Daoy (cell line): ENCODE measurements around the gene ESRRG. TPM values are rescaled to one million over a fixed set of nuclear protein-coding genes. Genes with fewer than 3 reads are reported as not detected.
"Not testable (repeated sequence)": the region's sequence is repeated elsewhere in the genome, so short reads cannot be mapped to it uniquely, and the experiment has no call there.

Experiments used
- DNase-seq: peaks from one replicate; pipeline ENCODE4 v3.0.0-alpha.2; 2015; ENCODE audit warnings: low read depth
- total RNA-seq: library from RNA; depleted of rRNA; stranded (reverse); fragments of >200 nt; shearing (Covaris generic); gene quantifications from 2 replicates; pipeline ENCODE4 v1.2.3, GENCODE V29; 2014

The ESRRG gene
- total RNA-seq, 1 experiment from 2014 or later: 0.17 TPM

GRCh38 chr1:216704065-216704464 lies 19.2 kb downstream of the ESRRG start:
- not testable (repeated sequence) for DNase-seq

DNA sequence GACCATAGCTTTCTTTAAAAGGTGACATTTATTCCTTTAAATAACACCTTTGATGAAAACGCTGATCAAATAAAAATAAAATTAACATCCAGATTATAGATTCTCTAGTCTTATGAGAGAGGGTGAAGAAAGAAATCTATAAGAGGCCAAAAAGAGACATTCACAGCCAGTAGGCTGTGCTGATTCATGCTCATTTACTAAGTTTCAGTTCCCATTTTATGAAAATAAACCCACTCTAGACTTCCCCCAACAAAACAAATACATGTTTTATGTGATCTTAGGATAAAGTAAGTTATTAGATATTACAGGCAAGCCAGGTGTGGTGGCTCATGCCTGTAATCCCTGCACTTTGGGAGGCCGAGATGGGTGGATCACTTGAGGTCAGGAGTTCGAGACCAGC lies 21.1 kb downstream of the ESRRG start:
- DNase-seq: no peak

DNA sequence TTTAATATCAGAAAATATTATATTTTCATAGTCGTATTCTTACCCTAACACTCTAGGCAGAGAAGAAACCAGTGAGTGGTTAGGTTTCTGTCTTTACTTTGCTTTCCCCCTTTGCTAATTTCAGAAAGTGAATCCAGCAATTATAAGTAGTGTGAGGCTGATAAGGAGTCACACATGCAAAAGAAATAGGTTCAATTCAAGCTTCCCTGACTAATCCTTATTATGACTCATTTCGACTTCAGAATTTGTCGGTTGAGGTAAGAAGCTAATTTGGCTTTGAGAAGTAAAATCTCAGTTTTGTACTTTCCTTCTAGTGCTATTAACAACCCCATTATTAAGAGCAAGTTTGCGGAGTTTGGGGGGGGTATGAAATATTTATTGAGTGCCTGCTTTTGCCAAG lies 22.4 kb downstream of the ESRRG start:
- DNase-seq: peak; percentile 29

DNA sequence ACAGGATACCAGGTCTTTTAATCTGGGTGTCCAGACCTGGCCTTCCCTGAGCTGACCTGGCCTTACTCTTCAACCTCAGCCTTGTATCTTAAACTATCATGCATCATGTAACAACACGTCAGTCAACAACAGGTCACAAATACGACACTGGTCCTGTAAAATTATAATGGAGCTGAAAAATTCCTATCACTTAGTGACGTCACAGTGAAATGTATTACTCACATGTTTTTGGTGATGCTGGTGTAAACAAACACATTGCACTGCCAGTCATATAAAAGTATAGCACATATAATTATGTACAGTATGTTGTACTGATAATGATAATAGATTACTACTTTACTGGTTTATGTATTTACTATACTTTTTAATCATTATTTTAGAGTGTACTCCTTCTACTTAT lies 31.5 kb downstream of the ESRRG start:
- DNase-seq: no peak

- DNase-seq: no peak
Measured at GRCh38 chr1:216690603-216691002, 32.6 kb downstream of the ESRRG start.

- no peak for DNase-seq
Measured at GRCh38 chr1:216688127-216688657, 35.0 kb downstream of the ESRRG start.

DNA sequence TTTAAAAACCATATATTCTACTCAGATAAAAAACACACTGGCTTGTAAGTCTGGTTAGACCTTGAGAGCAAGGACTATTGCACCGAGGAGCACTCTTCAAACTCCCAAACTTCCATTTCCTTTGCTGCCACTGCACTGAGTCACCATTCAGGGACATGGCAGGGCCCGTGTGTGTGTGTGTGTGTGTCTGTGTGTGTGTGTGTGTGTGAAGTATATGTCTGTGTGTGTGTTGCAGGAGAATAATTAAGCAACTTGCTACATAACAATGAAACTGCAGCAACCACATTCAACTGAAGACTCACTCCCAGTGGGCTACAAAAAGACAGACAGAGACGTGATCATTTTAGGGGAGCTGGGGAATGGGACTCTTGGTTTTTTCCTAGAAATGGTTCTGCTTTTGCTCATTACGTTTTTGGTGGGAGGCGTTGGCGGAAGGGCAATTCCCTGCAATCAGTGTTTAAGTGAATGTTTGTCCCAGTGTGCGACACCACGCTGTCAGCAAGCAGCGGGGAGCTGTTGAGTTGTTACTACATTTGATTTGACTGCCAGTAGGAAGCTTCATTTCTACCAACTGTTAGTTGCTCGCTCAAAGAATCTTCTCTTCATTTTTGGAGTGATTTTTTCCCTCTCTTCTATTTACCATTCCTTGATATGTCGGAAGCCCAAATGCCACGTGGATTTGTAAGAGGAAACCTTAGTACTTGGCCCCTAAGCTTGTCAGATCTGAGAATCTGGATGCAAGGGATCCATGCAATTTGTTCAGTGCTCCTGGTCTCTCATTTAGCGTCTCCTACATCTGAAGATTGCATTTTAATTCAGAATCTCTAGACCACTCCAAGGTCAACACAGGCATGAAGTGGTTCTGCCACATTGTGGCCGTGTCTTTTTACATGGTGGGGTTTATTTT lies 36.1 kb downstream of the ESRRG start:
- DNase-seq: peak; percentile 36

- DNase-seq: no peak
Measured at GRCh38 chr1:216682752-216683151, 40.5 kb downstream of the ESRRG start.

DNA sequence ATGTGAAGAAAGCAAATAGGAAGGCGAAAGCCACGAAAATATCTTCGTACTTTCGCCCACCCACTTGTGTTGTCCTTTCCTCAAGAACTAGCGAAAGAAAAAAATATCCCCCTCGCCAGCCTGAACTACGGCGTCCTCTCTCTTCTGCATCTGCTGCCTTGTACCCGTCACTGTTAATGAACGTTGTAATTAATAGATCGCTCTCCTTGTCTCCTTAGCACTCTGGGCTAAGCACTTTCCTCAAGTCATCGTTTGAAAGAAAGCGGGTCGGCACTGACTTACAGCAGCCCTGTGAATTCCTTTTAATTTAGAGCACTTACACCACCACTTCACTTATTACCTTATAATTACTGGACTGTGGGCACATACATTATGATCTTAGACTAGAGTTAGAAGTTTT lies 44.1 kb downstream of the ESRRG start:
- DNase-seq: no peak

GRCh38 chr1:216670118-216670883 lies 52.9 kb downstream of the ESRRG start:
- peak; percentile 8 for DNase-seq

DNA sequence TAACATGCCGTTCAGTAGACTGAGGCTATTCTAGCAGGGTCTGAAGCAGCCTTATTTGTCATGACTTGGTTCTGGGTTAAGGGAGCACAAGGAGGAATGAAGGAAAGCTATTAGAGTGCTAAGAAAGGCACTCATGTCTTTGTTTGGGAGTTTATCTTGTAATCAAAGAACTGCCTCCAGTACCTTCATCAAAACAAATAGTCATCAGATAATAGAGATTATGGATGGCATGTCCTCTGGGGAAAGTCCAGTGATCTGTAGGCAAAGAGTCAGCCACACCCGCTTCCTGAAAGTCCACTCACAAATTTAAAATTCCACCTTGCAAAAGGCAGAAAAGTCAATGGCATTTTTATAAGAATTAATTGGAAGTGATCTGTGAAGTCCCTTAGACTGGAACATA lies 56.8 kb downstream of the ESRRG start:
- no peak for DNase-seq

GRCh38 chr1:216665856-216666255 lies 57.4 kb downstream of the ESRRG start:
- DNase-seq: no peak

GRCh38 chr1:216665406-216665805 lies 57.8 kb downstream of the ESRRG start:
- no peak for DNase-seq

- no peak for DNase-seq
Measured at GRCh38 chr1:216662681-216663080, 60.5 kb downstream of the ESRRG start.

DNA sequence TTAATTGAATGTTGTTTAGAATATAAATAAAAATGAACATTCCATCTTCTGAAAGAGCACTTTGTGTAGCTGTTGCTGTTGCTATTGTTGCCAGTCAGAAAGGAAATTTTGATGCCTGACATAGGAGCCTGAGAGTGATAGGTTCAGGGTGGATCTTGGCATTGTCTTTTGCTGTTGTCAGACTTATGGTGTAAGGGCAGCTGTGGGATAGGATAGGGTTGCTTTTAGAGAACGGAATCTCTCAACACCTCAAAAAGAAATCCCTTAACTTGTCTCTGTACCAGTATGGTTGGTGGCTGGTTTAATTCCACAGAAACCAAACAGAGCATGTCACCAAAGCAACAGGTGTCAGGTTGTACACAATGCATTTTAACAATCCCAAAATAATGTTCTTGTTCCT lies 62.7 kb downstream of the ESRRG start:
- no peak for DNase-seq

GRCh38 chr1:216653001-216653400 lies 70.2 kb downstream of the ESRRG start:
- DNase-seq: no peak

- no peak for DNase-seq
Measured at GRCh38 chr1:216651826-216652418, 71.3 kb downstream of the ESRRG start.

DNA sequence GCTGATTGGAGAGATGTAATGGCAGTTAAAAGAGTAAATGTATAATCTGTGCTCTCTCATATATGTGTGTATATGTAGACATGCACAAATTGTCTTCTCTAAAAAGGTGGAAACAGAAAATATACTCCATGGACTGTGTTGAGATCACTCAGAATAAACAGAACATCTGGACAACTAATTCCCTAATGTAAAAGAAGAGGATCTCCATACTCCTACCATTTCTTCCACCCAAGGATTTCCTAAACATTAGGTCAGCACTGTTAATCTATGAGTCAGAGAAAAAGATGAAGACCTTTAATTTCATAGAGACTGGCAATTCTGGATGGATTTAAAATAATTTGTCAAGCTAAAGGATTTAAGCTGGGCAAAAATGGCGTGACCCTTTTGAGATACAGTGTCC lies 80.1 kb downstream of the ESRRG start:
- no peak for DNase-seq

- DNase-seq: no peak
Measured at GRCh38 chr1:216641669-216642460, 81.4 kb downstream of the ESRRG start.

GRCh38 chr1:216640100-216640499 lies 83.1 kb downstream of the ESRRG start:
- no peak for DNase-seq

DNA sequence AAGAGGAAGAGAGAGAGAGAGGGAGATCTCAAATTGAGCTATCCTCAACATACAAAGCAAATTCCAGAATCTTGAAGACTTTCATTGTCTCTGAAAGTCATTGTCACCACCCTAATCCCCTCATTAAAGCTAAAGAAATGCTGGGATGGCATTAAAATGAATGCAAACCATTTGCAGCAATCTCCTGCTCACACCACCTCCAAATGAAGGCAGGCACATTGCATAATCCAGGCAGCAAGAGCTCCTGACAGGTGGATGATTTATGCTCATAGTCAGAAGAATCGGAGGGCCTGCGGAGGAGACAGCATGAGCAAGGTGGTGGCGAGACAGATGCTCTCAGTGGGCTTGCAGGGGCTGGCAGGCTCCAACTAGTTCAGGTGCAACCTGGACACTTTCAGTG lies 90.2 kb downstream of the ESRRG start:
- no peak for DNase-seq

- no peak for DNase-seq
Measured at GRCh38 chr1:216630532-216630931, 92.7 kb downstream of the ESRRG start.
